NB4 (cell line): ENCODE data around the gene NKX2-2.

Experiments
- CTCF ChIP-seq: IDR thresholded peaks from one replicate; pipeline ENCODE4 v1.5.1; 2012; ENCODE audit warnings: low read depth, low read length
- POLR2A ChIP-seq: IDR thresholded peaks from 2 replicates; pipeline ENCODE4 v1.6.1; 2011; ENCODE audit warnings: mild to moderate bottlenecking; ENCODE audit not compliant: insufficient read length; ENCODE audit errors: extremely low read depth

GRCh38 chr20:21509079-21509596 is 4.7 kb downstream of the NKX2-2 start:
- TF ChIP-seq POLR2A (no peak), CTCF (no peak)
